HG02571 (cell line): ENCODE data around the gene USP46.

Source experiments
- ATAC-seq: cut with Tn5 transposase; IDR thresholded peaks from one replicate; pipeline ENCODE4 v1.9.1; 2021; ENCODE audit warnings: mild to moderate bottlenecking, moderate library complexity; ENCODE audit not compliant: unreplicated experiment

USP46 gene

DNA sequence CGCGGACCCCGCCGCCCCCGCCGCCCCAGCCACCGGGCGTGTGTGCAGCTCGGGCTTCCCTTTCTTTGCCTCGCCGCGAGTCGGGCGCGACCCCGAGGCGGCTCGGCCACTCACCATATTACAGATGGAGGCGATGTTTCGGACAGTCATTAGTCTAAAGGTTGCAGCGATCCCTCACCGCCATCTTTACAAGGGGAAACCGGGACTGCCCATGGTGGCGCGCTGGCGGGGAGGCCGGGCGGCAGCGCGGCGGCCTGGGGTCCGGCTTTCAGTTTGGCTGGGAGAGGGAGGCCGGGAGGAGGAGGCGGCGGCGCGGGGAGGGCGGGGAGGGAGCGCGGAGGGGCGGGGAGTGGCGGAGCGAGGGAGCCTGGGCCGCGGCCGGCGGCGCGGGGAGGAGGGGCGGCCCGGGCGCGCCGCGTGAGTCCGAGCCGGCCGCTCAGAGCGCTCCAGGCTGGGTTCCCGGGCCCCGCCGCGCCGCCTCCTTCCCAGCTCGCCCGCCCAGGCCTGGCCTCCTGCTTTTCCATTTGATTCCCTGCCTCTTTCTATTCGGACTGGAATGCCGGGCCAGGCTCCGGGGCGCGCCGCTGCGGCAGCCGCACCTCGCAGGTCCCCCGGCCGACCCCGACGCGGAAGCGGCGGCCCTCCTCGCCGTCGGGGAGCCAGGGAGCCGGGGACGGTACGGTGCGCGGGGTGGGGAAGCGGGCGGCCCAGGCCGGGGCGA is at the start of gene USP46:
Gene USP46 (minus strand): TSS at position 301 of the 721 bp plus-strand sequence. CDS start 151 bp downstream, at position 150.
- ATAC-seq: peak; percentile 83

GRCh38 chr4:52704661-52705060 is 45.6 kb upstream of the USP46 start:
- ATAC-seq: no peak

- ATAC-seq: no peak
Observed at GRCh38 chr4:52704133-52704532, 45.0 kb upstream of the USP46 start.

DNA sequence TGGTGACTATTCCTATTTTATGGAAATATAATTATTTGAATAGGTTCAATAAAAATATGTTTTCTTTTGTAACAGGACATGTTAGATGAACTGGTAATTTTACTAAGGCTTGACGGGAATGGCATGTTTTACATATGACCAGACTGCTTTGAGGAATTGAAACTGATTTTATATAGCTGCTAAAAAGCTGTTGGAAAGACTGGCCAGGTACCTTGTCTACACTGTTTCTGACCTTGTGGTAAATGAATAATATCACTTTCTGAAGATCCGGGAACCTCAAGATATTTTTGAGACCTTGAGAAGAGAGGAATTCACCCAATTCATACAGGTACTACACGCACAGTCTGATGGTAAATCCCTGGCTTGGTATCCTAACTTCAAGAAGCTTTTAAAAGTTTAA is 42.1 kb upstream of the USP46 start:
- ATAC-seq: peak; percentile 90

GRCh38 chr4:52694936-52695335 is 35.8 kb upstream of the USP46 start:
- no peak for ATAC-seq

GRCh38 chr4:52693492-52693891 is 34.4 kb upstream of the USP46 start:
- no peak for ATAC-seq

DNA sequence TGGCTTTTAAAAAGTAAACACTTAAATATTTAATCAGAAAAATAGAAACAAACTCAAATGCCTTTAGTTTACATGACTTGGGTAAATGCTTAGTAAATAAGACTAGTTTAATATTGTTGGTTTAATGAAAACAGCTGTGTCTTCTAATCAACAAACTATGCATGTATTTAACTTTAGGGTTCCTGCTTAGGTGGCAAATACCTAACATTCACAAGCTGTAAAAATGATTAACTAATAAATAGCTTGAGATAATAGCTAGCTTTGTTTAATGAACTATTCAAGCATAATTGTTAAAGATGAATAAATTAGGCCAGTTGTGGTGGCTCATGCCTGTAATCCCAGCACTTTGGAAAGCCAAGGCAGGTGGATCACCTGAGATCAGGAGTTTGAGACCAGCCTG is 30.0 kb upstream of the USP46 start:
- no peak for ATAC-seq

DNA sequence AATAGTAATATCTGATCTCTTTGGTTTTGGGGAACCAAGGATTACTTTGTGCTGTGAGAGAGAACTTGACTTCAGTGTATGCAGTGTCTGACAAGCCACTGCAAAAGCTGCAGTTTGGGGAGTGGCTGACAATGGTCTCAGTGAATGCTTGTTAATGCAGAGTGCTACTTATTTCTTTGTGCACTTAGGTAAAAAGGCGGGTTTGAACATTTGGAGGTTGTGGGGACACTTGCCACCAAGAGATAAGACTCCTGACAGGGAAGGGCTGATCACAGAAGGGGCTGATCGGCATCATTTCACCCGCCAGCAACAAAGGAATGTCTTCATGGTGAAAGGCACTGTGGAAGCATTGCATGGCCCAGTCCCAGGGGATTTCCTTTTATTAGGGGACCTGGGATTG is 28.6 kb upstream of the USP46 start:
- ATAC-seq: no peak

DNA sequence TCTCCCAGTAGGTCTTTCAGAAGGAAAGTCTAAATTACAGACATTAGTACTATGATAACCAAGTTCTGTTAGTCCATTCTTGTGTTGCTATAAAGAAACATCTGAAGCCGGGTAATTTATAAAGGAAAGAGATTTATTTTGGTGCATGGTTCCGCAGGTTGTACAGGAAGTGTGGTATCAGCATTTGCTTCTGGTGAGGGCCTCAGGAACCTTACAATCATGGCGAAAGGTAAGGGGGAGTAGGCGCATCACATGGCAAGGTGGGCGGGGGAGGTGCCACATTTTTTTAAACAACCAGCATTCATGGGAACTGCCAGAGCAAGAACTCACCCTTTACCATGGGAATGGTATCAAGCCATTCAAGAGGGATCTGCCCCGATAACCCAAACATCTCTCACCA is 26.2 kb upstream of the USP46 start:
- no peak for ATAC-seq

DNA sequence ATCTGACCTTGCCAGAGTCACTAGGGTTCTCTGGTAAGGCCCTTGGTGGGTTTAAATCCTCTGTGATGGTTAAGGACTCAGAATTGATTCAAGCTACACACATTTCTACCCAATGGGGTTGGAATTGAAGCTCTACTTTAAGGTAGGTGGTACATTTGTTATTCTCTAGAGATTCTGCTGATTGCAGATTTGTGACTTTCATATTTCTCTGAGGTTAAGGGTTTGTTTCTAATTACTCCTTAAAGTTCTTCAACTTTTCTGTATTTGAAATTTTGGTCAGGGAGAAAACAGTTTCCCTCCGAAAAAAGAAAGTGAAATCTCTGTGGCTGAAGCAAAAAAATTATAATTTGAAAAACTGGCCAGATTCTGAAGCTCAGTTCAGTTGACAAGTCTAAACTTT is 25.8 kb upstream of the USP46 start:
- no peak for ATAC-seq

- ATAC-seq: no peak
Observed at GRCh38 chr4:52680381-52680780, 21.3 kb upstream of the USP46 start.

DNA sequence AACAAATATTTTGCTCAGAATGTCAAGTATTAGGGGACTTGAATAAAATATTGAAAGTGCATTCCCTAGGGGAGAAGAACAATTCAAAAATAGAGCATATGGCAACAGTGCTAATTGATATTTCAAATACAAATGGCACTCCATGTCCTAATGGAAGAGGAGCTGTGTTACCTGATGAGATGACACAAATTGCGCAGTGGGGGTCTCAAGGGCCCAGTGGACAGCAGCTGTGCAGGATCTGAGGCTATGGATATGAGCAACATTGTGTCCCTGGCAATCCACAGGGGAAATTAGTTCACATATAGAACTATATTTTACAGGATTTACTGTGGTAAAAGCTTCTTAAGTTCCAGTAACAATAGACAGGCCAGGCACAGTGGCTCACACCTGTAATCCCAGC is 17.4 kb upstream of the USP46 start:
- no peak for ATAC-seq

- no peak for ATAC-seq
Observed at GRCh38 chr4:52675111-52675510, 16.0 kb upstream of the USP46 start.

DNA sequence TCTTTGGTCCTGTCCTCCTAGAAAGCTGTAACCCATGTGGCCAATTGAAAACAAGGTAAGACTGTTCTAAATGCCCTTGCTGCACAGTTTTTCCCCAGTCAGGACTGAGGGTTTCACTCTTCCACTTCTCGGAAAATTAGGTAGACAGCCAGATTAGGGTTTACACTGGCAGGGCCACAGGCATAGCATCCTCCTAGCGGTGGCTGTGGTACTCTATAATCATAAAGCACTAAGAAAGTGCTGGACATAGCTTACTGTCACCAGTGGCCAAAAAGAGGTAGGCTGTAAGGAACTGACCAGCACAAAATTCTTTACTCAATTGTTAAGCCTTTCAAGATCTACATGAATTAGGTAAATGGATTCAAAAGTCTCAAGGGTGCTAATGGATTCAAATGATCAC is 11.6 kb upstream of the USP46 start:
- no peak for ATAC-seq

- ATAC-seq: no peak
Observed at GRCh38 chr4:52670121-52670520, 11.0 kb upstream of the USP46 start.

DNA sequence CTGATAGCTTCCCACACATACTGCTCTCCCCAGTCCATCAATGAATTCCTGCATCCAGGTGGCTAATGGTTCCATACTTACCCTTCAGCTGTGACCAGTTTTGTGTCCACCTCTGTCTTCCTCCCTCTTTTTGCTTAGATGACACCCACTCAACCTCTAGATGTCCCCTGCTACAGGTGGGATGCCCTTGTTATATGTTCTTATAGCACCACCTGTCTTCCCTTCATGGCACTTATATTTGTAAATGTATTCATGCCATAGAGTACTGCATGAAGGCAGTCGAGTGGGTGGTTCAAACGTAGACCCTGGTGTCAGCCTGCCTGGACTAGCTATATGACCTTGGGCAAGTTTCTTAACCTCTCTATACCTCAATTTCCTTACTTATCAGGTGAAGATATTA is 6.5 kb upstream of the USP46 start:
- peak; percentile 68 for ATAC-seq

- ATAC-seq: no peak
Observed at GRCh38 chr4:52664479-52664878, 5.4 kb upstream of the USP46 start.

- no peak for ATAC-seq
Observed at GRCh38 chr4:52661966-52662690, 3.0 kb upstream of the USP46 start.

DNA sequence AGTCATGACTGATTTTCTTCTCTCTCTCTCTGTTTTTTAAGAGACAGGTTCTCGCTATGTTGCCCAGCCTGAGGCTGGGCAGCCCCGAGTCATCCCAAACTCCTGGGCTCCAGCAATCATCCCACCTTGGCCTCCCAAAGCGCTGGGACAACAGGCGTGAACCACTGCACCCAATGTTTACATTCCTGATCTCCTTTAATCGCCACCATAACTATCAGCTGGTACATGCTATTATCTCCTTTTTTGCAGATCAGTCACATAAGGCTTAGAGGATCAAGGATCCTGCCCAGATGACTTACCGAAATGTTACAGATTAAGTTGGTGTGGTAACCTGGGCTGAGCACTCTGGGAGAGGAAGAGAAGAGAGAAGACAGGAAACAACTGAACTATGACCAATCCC is 1.5 kb upstream of the USP46 start:
- ATAC-seq: no peak

- peak; percentile 24 for ATAC-seq
Observed at GRCh38 chr4:52659722-52660261, 691 bp upstream of the USP46 start.

DNA sequence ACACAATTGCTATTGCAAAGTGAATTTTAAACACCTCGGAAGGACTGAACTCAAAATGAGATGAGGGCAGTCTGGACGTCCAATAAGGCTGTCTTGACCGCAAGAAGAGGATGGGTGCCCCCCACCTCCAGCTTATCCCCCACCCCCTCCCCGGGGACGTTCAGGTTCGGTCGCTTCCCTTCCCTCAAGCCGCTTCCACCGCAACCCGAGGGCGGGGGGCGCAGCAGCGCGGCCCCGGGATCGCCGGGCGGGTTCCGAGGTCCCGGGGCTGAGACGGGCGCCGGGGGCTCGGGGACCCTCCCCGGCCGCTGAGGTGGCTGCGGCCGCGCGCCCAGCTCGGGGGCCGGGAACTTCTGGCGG is 480 bp downstream of the USP46 start:
- ATAC-seq: no peak
